SU-DHL-6 (cell line): Measurements from ENCODE around the gene CCDC179.

Experiments
- H2AFZ ChIP-seq: fragments of 200-600 bp; sonication (generic); 2 replicates; pipeline ENCODE4 v1.6.1; 2014; ENCODE audit warnings: low read depth, mild to moderate bottlenecking, moderate library complexity, mixed read lengths, antibody characterized with exemption, low read length; ENCODE audit not compliant: severe bottlenecking
- H3F3A ChIP-seq: fragments of 200-600 bp; shearing (Covaris generic); 2 replicates; pipeline ENCODE4 v1.6.0; 2016; ENCODE audit warnings: antibody characterized with exemption, mild to moderate bottlenecking; ENCODE audit not compliant: insufficient read depth
- H3K27ac ChIP-seq: fragments of 200-600 bp; sonication (generic); 2 replicates; pipeline ENCODE4 v1.5.1; 2016; ENCODE audit warnings: low read depth, mild to moderate bottlenecking, low read length, moderate library complexity, mixed read lengths
- H3K27me3 ChIP-seq: fragments of 200-600 bp; sonication (generic), shearing (Covaris generic); 2 replicates; pipeline ENCODE4 v1.6.0; 2014; ENCODE audit warnings: mild to moderate bottlenecking, low read length
- H3K36me3 ChIP-seq: fragments of 200-600 bp; sonication (generic); 2 replicates; pipeline ENCODE4 v1.6.1; 2014; ENCODE audit warnings: mild to moderate bottlenecking, low read length, mixed read lengths
- H3K4me2 ChIP-seq: fragments of 300-600, 200-600 bp; shearing (Covaris generic), sonication (generic); 2 replicates; pipeline ENCODE4 v1.6.0; 2014; ENCODE audit warnings: low read length, low read depth, mild to moderate bottlenecking; ENCODE audit not compliant: poor library complexity, severe bottlenecking
- H3K4me3 ChIP-seq: fragments of 200-600 bp; sonication (generic); 2 replicates; pipeline ENCODE4 v1.5.1; 2014; ENCODE audit warnings: antibody characterized with exemption, low read length, mild to moderate bottlenecking, mixed read lengths; ENCODE audit not compliant: insufficient read depth, poor library complexity, severe bottlenecking
- H3K79me2 ChIP-seq: fragments of 200-600 bp; sonication (generic); 2 replicates; pipeline ENCODE4 v1.6.1; 2014; ENCODE audit warnings: mild to moderate bottlenecking, low read length, moderate library complexity; ENCODE audit not compliant: insufficient read depth
- H3K9ac ChIP-seq: fragments of 200-600 bp; sonication (generic); 2 replicates; pipeline ENCODE4 v1.7.0; 2014; ENCODE audit warnings: mild to moderate bottlenecking, low read length
- H3K9me2 ChIP-seq: fragments of 200-600 bp; sonication (generic); replicated peaks from 2 replicates; pipeline ENCODE4 v1.6.1; 2014; ENCODE audit warnings: low read length; ENCODE audit not compliant: insufficient read depth
- H3K9me3 ChIP-seq: fragments of 200-600 bp; sonication (generic); 2 replicates; pipeline ENCODE4 v1.6.1; 2014; ENCODE audit warnings: low read length, mixed read lengths; ENCODE audit not compliant: insufficient read depth
- H4K20me1 ChIP-seq: fragments of 200-600 bp; sonication (generic); 2 replicates; pipeline ENCODE4 v1.6.1; 2014; ENCODE audit warnings: low read depth, mild to moderate bottlenecking, antibody characterized with exemption, low read length, moderate library complexity, mixed read lengths
- EZH2phosphoT487 ChIP-seq: fragments of 200-600 bp; sonication (generic), shearing (Covaris generic); conservative IDR thresholded peaks from 2 replicates; pipeline ENCODE4 v1.6.1; 2018; ENCODE audit warnings: mild to moderate bottlenecking, antibody characterized with exemption, low read length, moderate library complexity, mixed read lengths
- TF ChIP-seq, protein P1 (sequence below): fragments of 200-600 bp; sonication (generic); IDR thresholded peaks from one replicate; pipeline ENCODE4 v1.5.1; 2017; ENCODE audit warnings: antibody characterized with exemption, mild to moderate bottlenecking, low read length, moderate library complexity; ENCODE audit not compliant: insufficient read depth, poor library complexity, severe bottlenecking

CCDC179 gene

DNA sequence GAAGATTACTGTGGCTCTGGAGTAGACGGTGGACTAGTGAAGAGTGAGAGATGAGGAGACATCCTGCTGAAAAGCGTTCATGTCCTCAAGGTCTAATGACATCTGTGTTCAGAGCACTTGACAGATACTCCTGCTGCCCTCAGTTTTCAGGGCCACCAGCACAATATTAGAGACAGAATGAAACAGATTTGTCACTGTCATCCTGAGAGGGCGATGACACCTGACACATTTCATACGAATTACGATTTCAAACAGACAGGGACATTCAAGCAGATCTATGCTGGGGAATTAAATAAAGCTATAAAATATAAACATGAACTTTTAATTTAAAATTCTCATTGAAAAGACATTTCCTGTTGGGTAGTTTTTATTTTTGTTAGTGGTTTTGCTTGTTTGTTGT lies 59.8 kb downstream of the CCDC179 start:
- H3K36me3 ChIP-seq: no peaks in the 10 kb centered on the region
- TF ChIP-seq, protein P1, sequence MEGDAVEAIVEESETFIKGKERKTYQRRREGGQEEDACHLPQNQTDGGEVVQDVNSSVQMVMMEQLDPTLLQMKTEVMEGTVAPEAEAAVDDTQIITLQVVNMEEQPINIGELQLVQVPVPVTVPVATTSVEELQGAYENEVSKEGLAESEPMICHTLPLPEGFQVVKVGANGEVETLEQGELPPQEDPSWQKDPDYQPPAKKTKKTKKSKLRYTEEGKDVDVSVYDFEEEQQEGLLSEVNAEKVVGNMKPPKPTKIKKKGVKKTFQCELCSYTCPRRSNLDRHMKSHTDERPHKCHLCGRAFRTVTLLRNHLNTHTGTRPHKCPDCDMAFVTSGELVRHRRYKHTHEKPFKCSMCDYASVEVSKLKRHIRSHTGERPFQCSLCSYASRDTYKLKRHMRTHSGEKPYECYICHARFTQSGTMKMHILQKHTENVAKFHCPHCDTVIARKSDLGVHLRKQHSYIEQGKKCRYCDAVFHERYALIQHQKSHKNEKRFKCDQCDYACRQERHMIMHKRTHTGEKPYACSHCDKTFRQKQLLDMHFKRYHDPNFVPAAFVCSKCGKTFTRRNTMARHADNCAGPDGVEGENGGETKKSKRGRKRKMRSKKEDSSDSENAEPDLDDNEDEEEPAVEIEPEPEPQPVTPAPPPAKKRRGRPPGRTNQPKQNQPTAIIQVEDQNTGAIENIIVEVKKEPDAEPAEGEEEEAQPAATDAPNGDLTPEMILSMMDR: no peak
- TF ChIP-seq EZH2phosphoT487: no peak
- H3K4me2 ChIP-seq: no peak overlapping the region
- H3K4me3 ChIP-seq: no peak overlapping the region
- H2AFZ ChIP-seq: no peak overlapping the region
- H4K20me1 ChIP-seq: no peaks in the 10 kb centered on the region
- no peaks in the 10 kb centered on the region for H3F3A ChIP-seq
- H3K9ac ChIP-seq: no peak overlapping the region
- H3K79me2 ChIP-seq: no peaks in the 10 kb centered on the region
- H3K9me3 ChIP-seq: no peaks in the 10 kb centered on the region
- no peak overlapping the region for H3K27ac ChIP-seq
- H3K9me2 ChIP-seq: no peaks in the 10 kb centered on the region
- H3K27me3 ChIP-seq: no peaks in the 10 kb centered on the region

- Histone ChIP-seq H3K27ac (no peak overlapping the region), H3K36me3 (no peaks in the 10 kb centered on the region), H3K4me2 (no peak overlapping the region), H3K9me2 (no peaks in the 10 kb centered on the region), H3K9me3 (no peaks in the 10 kb centered on the region), H4K20me1 (no peaks in the 10 kb centered on the region), H3F3A (no peaks in the 10 kb centered on the region), H2AFZ (no peak overlapping the region), H3K27me3 (no peaks in the 10 kb centered on the region), H3K9ac (no peak overlapping the region), H3K4me3 (no peak overlapping the region), H3K79me2 (no peaks in the 10 kb centered on the region)
- no peak for TF ChIP-seq EZH2phosphoT487
- TF ChIP-seq, protein P1: no peak
These were observed 61.4 kb downstream of the CCDC179 start for GRCh38 chr11:22798901-22799300.

- Histone ChIP-seq H3K4me3 (no peak overlapping the region), H3K36me3 (no peaks in the 10 kb centered on the region), H3K27ac (no peak overlapping the region), H3K79me2 (no peaks in the 10 kb centered on the region), H2AFZ (no peak overlapping the region), H3K9me2 (no peaks in the 10 kb centered on the region), H4K20me1 (no peaks in the 10 kb centered on the region), H3K9ac (no peak overlapping the region), H3K9me3 (no peaks in the 10 kb centered on the region), H3K27me3 (no peaks in the 10 kb centered on the region), H3F3A (no peaks in the 10 kb centered on the region), H3K4me2 (no peak overlapping the region)
- no peak for TF ChIP-seq EZH2phosphoT487
- TF ChIP-seq, protein P1: no peak
These were observed 63.2 kb downstream of the CCDC179 start for GRCh38 chr11:22797047-22797446.
